ENCODE data around the gene MIPOL1. TPM values are rescaled to one million over a fixed set of nuclear protein-coding genes. Genes with fewer than 3 reads are reported as not detected.

The MIPOL1 gene
- 3.7 and 5.0 TPM in 2 replicates for total RNA-seq

GRCh38 chr14:37197421-37198272 is at the start of gene MIPOL1:
MIPOL1 (plus strand) TSS chr14:37197937; CDS start chr14:37247889, 49,952 bp downstream.

DNA sequence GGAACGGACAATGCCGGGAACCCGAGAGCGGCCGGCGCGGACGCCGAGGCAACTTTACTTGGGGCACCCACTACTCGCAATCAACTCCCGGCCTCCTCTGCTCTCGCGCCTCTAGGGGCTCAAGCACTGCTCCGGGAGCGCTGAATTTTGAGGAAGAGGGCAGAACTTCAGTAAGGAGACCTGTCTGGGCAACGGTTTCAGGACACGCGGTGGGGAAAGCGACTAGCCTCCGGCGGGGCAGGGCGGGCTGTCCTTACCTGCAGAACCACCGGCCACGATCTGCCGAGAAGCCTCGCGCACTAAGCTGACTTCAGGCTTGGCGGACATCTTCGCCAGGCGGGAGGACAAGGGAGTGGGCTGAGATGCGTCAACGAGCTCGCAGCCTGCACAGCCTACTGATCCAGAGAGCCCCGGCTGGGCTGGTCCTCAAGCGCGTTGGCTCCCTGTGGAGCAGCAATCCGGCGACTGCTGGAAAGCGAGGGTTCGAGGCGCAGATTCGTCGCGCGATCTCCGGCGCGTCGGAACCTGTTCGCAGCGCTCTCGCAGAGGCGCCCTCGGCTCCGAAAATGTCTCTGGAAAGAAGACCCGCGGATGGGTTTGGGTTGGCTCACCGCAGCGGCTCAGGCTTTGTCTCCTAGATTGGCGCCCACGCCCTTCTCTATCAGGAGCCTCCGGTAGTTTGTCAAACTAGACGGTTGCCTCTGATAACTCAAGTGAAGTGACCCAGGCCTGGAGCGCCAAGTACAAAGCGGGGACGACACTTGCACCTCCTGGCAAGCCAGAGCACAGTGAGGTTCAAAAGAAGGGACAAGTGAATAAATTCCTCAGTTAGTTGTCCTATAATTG is 25.5 kb upstream of the MIPOL1 start, which contains the start of gene SLC25A21:
TSS of gene SLC25A21 (minus strand) at position 583 of the 846 bp plus-strand sequence.

DNA sequence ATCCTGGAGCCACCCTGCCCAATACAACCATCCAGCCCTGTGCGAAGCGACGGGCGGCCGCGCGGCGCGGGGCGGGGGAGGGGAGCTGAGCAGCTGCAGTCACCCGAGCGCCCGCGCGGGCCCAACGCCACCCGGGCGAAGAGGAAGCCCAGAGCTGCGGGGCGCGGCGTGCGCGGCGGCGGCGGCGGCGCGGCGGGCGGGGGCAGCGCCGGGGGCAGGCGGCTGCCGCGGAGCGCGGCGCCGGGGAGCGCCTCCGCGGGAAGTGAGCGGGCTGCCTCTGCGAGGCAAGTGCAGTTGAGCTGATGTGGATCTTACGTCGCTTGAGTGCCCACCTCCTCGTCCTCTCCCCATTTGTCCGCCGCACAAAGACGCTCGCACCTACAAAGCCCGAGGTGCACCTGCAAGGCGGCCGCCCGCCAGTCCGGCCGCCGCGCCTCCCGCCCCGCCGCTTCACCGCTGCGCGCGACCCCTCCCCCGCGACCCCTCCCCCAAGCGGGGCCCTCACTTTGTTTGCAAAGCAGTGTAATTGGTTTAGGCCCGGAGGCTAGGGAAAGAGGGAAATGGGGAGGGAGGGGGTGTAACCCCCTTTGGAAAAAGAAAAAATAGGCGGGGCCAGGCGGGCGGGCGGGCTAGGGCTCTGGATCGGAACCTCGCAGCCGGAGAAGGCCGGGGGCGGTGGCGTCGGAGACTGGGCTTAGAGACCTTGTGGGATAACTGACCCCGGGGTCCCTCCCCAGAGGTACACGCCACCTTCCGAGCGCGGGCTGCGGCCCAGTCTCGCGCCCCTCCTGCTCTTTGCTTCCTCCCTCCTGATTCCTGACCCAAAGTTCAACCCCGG is 397.5 kb downstream of the MIPOL1 start, which contains the start of the genes FOXA1 and TTC6:
TSS of gene FOXA1 (minus strand) at position 279 of the 838 bp plus-strand sequence. CDS start at position 2, 277 bp downstream.
TSS of gene TTC6 (plus strand) at position 659 of the 838 bp plus-strand sequence. CDS start 26,436 bp downstream, outside the sequence.

Other genes with a start within 250 kb of the MIPOL1 start
- 0.44 TPM in 1 of 2 replicates, not detected in the other for gene SLC25A21, start 25.3 kb upstream of the MIPOL1 start, total RNA-seq